ENCODE measurements around the gene FAM89B. TPM values are rescaled to one million over a fixed set of nuclear protein-coding genes. Genes with fewer than 3 reads are reported as not detected.

FAM89B gene
- total RNA-seq, 2 donors from 2014 or later = 53.3 to 127 TPM

- Histone ChIP-seq H3K27ac (no peak overlapping the region), H3K9me3 (no peaks in the 10 kb centered on the region), H3K27me3 (replicated peaks; ENCODE audit: insufficient read depth) (no peaks in the 10 kb centered on the region), H3K36me3 (peaks cover 22% of the 10 kb centered on the region), H3K4me3 (no peak overlapping the region), H3K4me1 (ENCODE audit: control insufficient read depth in 1 of 2, low read depth in 2 of 2) (peaks cover 0 to 12% of the 10 kb centered on the region in 2 donors)
- no peak for ATAC-seq (ENCODE audit: insufficient number of reproducible peaks, low FRiP score, low read depth)
- DNase-seq (ENCODE audit: low spot score) = no peak
- TF ChIP-seq, protein P1, sequence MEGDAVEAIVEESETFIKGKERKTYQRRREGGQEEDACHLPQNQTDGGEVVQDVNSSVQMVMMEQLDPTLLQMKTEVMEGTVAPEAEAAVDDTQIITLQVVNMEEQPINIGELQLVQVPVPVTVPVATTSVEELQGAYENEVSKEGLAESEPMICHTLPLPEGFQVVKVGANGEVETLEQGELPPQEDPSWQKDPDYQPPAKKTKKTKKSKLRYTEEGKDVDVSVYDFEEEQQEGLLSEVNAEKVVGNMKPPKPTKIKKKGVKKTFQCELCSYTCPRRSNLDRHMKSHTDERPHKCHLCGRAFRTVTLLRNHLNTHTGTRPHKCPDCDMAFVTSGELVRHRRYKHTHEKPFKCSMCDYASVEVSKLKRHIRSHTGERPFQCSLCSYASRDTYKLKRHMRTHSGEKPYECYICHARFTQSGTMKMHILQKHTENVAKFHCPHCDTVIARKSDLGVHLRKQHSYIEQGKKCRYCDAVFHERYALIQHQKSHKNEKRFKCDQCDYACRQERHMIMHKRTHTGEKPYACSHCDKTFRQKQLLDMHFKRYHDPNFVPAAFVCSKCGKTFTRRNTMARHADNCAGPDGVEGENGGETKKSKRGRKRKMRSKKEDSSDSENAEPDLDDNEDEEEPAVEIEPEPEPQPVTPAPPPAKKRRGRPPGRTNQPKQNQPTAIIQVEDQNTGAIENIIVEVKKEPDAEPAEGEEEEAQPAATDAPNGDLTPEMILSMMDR (IDR thresholded peaks at IDR 0.05) = no peak
Observed at GRCh38 chr11:65596520-65596919, 24.2 kb downstream of the FAM89B start.

DNA sequence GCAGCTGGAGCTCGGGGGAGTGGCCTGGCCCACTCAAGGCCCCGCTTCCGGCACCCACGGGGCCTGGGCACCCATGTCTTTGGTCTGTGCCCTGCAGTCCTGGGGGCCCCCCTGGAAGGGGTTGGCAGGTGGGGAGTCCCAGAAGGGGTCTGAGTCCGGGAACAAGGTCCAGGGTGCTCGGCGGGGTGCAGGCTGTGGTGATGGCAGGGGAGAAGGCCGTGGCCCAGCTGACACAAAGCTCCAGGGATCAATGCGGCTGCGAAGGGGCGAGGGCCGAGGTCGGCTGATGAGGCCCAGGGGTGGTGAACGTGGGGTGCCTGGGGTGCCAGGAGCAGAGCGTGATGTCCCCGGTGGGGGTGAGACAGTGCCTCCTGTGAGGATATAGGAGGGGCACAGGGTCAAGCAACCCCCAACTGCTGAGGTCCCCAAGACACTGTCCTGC, 25.9 kb downstream of the FAM89B start:
- DNase-seq (ENCODE audit: low spot score) = no peak
- Histone ChIP-seq H3K4me1 (ENCODE audit: control insufficient read depth in 1 of 2, low read depth in 2 of 2) (peaks cover 0 to 6% of the 10 kb centered on the region in 2 donors), H3K27ac (no peak overlapping the region), H3K4me3 (no peak overlapping the region), H3K36me3 (peaks cover 27% of the 10 kb centered on the region), H3K27me3 (replicated peaks; ENCODE audit: insufficient read depth) (no peaks in the 10 kb centered on the region), H3K9me3 (no peaks in the 10 kb centered on the region)
- no peak for ATAC-seq (ENCODE audit: insufficient number of reproducible peaks, low FRiP score, low read depth)
- TF ChIP-seq, protein P1 (IDR thresholded peaks at IDR 0.05) = no peak

GRCh38 chr11:65599216-65599954, 27.0 kb downstream of the FAM89B start:
- no peak overlapping the region for H3K4me3 ChIP-seq
- H3K36me3 ChIP-seq = peaks cover 35% of the 10 kb centered on the region
- H3K4me1 ChIP-seq (ENCODE audit: control insufficient read depth in 1 of 2, low read depth in 2 of 2) = no peaks in the 10 kb centered on the region
- H3K27ac ChIP-seq = no peak overlapping the region
- no peaks in the 10 kb centered on the region for H3K27me3 ChIP-seq (replicated peaks; ENCODE audit: insufficient read depth)
- DNase-seq (ENCODE audit: low spot score) = no peak
- no peaks in the 10 kb centered on the region for H3K9me3 ChIP-seq
- TF ChIP-seq, protein P1 (IDR thresholded peaks at IDR 0.05) = no peak
- ATAC-seq (ENCODE audit: insufficient number of reproducible peaks, low FRiP score, low read depth) = no peak

- no peaks in the 10 kb centered on the region for H3K9me3 ChIP-seq
- H3K36me3 ChIP-seq = peaks cover 40% of the 10 kb centered on the region
- H3K27me3 ChIP-seq (replicated peaks; ENCODE audit: insufficient read depth) = no peaks in the 10 kb centered on the region
- no peaks in the 10 kb centered on the region for H3K4me1 ChIP-seq (ENCODE audit: control insufficient read depth in 1 of 2, low read depth in 2 of 2)
- H3K27ac ChIP-seq = no peak overlapping the region
- no peak for ATAC-seq (ENCODE audit: insufficient number of reproducible peaks, low FRiP score, low read depth)
- TF ChIP-seq, protein P1 (IDR thresholded peaks at IDR 0.05) = no peak
- no peak overlapping the region for H3K4me3 ChIP-seq
- DNase-seq (ENCODE audit: low spot score) = no peak
Observed at GRCh38 chr11:65599955-65600246, 27.6 kb downstream of the FAM89B start.

GRCh38 chr11:65604258-65604657, 31.9 kb downstream of the FAM89B start:
- no peaks in the 10 kb centered on the region for H3K9me3 ChIP-seq
- no peak for ATAC-seq (ENCODE audit: insufficient number of reproducible peaks, low FRiP score, low read depth)
- no peaks in the 10 kb centered on the region for H3K27me3 ChIP-seq (replicated peaks; ENCODE audit: insufficient read depth)
- no peak for DNase-seq (ENCODE audit: low spot score)
- peaks cover 0 to 16% of the 10 kb centered on the region in 2 donors for H3K4me1 ChIP-seq (ENCODE audit: control insufficient read depth in 1 of 2, low read depth in 2 of 2)
- no peak overlapping the region for H3K4me3 ChIP-seq
- no peak overlapping the region for H3K27ac ChIP-seq
- TF ChIP-seq, protein P1 (IDR thresholded peaks at IDR 0.05) = no peak
- peaks cover 46% of the 10 kb centered on the region for H3K36me3 ChIP-seq
